NCI-H2227 (cell line): ENCODE results near the gene CPA1.
"Not testable (repeated sequence)": the region's sequence is repeated elsewhere in the genome, so short reads cannot be mapped to it uniquely, and the experiment has no call there.

Source experiments
- DNase-seq: peaks from one replicate; lab custom pipeline; 2025; ENCODE audit not compliant: unreplicated experiment; lab: John Stamatoyannopoulos, UW

Gene CPA1

DNA sequence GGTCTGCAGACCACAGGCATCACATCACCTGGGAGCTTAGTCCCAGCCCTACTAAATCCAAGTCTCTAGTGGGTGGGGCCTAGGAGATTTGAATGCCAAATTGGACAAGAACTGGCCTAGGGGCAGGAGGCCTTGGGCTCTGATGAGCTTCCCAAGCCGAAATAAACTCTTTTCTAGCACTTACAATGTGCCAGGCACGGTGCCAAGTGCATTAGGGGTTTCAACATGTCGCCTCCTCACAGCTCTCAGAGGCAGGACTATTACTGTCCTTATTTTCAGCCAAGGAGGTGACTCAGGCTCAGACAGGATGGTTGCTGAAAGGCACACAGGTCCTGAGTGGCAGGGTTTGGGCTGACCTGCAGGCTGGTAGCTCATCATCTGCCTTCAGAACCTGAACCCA is 9.2 kb upstream of the CPA1 start:
- no peak for DNase-seq

DNA sequence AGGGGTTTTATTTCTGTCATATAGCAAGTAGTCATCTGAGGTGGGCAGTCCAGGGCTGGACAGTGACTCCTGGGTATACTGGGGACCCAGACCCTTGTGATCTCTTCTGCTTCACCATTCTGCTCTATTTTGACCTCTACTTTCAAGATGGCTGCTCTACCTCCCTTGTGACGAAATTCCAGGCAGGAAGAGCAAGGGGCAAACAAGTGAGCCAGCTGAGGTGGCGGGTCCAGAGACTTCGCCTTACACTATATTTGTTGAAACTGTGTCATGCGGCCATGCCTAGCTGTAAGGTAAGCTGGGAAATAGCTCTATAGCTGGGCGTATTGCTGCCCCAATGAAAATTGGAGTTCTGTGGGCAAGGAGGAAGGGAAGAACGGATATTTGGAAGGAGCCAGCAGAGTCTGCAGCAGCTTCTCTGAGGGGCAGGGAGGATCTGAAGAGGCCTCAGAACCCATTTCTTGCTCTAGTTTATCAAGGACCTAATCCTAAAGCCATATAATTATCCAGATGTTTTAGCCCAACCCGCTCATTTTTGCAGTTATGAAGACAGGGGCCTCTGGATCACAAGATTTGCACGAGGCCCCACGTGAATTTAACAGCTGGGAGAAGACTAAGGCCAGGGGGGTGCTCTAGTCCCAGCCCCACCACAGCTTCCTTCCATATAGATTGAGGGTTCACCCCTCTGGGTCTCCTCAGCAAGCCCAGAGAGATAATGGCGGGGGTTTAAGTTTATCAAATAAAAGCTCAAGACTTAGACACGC is 7.7 kb upstream of the CPA1 start:
- DNase-seq = peak; percentile 38

DNA sequence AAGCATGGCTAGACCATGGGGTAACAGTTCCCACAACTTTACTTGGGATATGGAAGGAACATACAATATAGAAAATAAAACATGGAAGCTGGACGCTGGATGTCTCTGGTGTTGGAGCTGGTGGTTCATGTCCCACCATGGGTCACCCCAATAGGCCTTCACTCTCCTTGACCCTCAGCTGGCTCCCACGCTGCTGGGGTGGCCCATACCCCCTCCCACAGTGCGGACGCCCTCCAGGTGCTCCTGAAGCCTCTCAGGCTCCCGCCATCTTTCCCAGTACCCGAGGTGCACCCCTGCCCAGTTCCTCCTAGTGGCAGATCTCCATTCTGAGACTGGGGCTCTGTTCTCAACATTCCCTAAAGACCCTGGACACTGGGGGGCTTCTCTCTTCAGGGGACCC is 5.8 kb upstream of the CPA1 start:
- no peak for DNase-seq

DNA sequence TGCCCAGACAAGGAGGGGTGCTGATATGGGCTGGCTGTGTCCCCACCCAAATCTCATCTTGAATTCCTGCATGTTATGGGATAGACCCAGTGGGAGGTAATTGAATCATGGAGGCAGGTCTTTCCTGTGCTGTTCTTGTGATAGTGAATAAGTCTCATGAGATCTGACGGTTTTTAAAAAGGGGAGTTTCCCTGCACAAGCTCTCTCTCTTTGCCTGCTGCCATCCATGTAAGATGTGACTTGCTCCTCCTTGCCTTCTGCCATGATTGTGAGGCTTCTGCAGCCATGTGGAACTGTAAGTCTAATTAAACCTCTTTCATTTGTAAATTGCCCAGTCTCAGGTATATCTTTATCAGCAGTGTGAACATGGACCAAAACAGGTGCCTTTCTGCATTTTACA is 3.8 kb upstream of the CPA1 start:
- not testable (repeated sequence) for DNase-seq

DNA sequence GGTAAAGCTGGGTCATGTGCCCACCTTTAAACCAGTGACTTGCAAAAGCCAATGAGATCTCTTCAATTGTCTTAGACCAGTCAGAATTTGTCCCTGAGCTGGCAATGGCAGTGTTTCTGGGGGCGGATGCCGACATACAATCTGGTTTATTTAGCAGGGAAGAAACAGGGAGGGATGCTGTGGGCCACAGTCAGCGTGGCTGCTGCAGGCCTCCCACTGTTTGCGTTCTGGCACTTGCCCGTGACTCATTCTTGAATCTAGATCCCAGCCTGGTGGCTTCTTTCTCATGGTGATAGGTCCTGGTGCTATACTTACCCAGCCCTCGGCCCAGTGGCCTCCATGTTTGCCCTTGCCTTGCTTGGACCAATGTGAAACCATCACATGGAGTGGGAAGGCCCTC is 3.1 kb upstream of the CPA1 start:
- DNase-seq = no peak

DNA sequence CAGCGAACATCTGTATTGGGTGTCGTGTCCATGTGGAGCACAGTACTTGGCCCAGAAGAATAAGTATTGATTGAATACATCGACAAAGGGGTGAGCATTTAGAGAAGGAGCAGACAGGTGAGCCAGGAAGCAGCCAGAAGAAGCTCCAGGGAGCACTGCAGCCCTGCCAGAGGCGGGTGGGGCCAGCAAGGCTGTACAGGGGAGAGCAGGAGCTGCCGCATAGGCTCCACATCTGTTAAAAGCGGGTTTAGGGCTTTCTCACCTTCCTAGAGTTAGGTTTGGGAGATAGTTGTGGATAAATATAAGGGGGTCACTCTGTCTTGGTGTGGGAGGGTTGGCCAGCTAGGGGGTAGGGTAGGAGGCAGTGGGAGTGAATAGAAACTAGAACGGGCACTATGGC is 1.3 kb upstream of the CPA1 start:
- DNase-seq = no peak

DNA sequence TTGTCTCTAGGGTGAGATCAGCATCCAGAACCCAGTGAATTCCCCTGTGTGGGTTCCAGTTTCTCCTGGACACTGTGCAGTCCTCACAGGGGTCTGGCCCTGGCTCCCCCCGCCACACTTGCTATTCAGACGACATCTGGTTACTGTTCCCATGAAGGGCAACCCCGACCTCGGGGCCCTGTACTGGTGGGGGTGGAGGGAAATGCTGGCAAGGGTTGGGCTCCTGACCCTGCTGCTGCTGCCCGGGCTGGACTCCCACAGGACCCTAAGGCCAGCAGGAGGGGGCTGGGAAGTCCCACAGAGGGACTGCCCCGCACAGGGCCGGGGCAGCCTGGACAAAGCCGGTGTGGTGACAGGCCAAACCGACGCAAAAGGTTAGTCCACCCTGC is 768 bp upstream of the CPA1 start:
- DNase-seq = no peak

DNA sequence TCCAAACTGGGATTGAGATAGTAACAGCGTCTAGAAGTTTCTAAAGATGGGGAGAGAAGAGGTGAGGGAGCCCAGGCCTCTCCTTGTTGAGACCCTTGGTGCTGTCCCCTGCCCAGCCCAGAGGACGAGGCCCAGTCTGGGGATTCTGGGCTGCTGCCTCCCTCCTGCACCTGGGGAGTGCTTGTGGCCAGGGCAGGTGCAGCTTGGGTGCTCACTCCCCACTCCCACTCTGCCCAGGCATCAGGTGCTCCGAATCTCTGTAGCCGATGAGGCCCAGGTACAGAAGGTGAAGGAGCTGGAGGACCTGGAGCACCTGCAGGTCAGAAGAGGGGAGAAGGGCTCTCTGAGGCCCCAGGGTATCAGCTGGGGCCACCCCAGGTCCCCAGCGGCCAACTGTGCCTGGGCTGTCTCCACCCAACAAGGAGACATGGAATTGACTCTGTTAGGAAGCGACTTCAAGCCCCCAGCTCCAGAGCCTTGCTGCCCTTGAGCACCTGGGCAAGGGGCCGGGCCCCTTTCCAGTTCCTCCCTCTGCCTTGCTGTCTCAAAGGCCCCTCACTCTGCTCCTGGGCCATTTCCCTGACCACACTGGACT is 664 bp downstream of the CPA1 start:
- DNase-seq = no peak

DNA sequence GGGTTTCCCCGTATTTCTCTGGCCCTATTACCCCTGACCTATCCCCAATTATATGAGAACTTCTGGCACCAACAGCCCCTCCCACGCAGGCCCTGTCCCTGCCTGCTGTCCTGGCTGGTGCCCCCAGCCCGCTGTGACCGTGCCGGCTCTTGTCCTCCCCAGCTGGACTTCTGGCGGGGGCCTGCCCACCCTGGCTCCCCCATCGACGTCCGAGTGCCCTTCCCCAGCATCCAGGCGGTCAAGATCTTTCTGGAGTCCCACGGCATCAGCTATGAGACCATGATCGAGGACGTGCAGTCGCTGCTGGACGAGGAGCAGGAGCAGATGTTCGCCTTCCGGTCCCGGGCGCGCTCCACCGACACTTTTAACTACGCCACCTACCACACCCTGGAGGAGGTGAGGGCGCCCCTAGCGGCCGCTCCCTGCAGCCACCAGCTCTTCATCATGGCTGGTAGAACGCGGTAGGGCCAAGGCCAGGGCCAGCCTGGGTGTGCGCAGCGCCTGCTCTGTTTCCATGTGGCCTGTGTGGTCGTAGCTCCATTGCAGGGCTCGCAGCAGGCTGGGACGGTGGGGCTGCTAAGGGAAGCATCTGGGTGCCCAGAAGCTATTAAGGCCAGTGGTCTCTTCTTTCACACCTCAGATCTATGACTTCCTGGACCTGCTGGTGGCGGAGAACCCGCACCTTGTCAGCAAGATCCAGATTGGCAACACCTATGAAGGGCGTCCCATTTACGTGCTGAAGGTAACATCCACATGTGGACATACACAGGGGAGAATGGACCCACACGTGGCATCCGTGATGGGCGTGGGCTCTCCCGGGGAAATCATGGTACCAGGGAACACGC is 1.4 kb downstream of the CPA1 start:
- DNase-seq = no peak

DNA sequence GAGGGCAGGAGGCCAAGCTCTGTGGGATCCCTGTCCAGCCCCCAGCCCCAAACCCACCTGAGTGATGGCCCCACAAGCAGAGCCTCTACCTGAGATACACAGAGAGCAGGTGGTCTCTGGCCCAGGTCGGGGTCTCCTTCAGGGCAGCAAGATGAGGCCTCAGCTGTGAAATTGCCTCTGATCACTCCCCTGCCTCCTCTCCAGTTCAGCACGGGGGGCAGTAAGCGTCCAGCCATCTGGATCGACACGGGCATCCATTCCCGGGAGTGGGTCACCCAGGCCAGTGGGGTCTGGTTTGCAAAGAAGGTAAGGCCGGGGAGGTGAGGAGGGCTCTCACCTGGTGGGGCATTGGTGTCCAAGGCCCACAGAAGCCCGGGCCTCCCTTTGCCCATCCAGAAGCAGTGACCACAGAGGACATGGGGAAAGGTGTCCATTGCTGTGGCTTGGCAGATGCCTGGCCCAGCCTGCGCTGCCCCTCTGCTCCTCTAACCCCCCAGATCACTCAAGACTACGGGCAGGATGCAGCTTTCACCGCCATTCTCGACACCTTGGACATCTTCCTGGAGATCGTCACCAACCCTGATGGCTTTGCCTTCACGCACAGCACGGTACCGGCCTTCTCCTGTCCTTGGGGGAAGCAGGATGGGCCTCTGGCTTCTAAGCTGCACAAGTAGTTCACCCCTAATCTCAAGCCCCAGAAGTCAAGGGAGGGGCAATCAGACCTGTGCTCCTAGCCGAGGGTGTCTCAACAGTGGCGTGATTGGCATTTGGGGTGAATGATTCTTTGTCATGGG is 3.1 kb downstream of the CPA1 start:
- DNase-seq = no peak

DNA sequence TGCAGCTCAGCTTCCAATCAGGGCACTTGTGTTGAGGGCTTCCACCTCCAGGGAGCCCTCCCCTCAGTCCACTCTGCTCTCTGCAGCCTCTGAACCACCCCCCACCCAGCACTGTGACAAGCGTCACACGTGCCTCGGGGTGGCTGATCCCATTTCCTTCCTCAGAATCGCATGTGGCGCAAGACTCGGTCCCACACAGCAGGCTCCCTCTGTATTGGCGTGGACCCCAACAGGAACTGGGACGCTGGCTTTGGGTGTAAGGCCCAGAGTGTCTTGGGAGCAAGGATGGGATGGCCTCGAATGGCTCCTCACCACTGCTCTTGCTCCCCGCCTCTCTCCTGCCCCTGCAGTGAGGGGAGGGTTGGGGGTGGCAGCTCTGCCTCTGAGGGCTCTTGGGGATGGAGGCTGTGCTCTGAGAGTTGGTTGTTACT is 4.1 kb downstream of the CPA1 start:
- no peak for DNase-seq

DNA sequence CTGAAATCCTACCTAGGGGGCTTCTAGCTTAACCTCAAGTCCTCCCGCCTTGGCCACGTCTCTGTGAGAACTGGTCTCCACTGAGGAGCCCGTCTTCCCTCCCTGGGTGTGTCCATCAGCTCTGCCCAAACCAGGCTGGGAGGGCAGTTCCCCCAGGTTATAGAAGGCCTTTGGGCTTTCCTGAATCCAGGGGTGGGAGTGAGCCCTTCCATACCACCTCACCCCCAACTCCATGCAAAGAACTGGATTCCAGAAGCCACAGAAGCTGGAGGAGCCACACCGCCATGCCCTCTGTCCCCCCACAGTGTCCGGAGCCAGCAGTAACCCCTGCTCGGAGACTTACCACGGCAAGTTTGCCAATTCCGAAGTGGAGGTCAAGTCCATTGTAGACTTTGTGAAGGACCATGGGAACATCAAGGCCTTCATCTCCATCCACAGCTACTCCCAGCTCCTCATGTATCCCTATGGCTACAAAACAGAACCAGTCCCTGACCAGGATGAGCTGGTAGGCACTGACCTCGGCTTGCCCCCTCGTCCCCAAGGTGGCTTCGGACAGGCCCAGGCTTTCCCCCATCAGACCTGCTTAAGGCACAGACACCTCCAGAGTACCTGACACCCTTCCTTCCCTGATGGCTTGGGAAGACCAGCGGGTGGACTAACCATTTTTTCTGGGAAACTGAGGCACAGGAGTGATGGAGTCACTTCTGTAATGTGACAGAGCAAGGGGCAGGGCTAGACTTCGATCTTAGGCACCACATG is 4.7 kb downstream of the CPA1 start:
- no peak for DNase-seq

DNA sequence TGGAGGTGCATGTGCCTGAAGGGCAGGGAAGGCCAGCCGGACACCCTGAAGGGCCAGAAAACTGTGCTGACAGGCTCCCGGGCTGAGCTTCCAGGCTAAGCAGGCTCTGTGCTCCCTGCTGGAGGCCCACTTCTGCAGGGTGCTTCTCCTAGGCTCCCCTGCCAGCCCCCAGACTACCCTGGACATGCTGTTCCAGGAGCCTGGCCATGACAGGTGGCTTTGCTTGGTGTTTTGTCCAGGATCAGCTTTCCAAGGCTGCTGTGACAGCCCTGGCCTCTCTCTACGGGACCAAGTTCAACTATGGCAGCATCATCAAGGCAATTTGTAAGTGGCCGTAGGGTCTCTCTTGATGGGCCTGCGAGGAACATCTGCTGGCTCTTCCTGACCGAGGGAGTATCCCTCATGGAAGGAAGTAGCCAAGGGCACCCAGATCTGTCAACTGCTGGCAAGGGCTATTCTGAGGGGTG is 5.3 kb downstream of the CPA1 start:
- no peak for DNase-seq

DNA sequence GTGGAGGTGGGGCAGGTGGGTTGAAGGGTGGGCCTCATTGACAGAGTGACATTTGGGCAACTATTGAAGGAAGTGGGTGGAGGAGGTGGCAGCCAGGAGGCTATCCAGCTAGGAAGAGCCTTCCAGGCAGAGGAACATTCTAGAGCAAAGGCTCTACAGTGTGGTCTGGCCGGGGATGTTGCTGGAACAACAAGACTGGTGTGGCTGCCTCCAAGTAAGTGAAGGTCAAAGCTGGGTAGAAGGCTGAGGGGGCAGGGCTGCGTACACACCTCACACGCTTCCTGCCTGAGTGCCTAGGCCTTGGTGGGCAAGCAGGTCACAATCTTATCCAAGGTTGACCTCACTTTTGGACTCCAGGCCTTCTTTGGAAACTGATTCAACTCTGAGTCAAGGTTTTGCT is 6.6 kb downstream of the CPA1 start:
- DNase-seq = no peak

DNA sequence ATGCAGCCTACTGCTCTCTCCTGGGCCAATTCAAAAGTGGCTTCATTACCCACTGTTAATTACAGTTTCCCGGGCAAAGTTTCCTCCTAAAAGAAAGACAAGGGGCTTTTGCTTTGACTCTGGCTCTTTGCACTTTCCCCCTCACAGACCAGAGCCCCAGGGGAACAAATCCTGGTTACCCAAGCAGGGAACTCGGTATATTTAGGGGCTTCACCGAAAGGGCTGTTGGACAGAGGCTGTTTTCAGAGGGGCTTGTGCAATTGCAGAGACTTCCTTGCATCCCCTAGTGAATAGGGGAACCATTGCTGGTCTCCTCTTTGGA is 7.0 kb downstream of the CPA1 start:
- no peak for DNase-seq

DNA sequence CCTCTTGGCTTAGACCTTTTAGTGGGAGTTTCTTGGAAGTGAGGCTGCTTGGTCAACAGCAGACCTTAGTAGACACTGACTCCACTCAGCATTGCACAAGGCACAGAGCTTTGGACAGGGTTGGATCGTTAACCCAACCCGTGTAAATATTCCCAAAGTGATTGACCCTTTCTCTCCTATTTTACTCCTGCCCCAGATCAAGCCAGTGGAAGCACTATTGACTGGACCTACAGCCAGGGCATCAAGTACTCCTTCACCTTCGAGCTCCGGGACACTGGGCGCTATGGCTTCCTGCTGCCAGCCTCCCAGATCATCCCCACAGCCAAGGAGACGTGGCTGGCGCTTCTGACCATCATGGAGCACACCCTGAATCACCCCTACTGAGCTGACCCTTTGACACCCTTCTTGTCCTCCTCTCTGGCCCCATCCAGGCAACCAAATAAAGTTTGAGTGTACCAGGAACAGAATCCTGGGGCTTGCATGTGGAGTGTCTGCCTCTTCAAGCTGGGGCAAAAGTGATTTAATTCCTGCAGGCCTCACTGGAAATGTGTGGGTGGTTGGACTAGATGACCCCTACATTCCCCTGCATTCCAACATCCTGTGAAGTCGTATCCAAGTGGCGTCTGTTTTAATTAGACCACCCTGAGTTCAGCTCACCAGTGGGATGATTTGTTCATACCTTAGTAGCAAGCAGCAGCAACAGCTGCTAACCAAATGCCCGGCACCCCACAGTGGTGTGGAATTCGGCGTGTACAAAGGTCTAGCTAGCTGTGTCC is 7.5 kb downstream of the CPA1 start:
- no peak for DNase-seq

DNA sequence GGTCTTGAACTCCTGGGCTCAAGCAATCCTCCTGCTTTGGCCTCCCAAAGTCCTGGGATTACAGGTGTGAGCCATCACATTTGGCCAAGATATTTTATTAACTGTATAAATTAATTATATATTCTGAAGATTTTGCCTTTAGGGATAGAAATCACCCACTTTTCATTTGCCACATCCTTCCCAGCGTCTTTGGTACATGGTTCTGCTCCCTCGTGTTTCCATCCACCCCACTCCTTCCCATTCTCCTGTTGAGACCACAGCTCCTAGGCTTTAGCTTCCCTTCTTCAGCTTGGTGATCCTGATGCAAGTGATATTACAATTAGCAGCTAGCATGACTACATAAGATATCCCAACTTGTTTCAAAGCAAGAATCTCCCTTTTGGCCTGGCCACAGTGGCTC is 8.4 kb downstream of the CPA1 start:
- no peak for DNase-seq

DNA sequence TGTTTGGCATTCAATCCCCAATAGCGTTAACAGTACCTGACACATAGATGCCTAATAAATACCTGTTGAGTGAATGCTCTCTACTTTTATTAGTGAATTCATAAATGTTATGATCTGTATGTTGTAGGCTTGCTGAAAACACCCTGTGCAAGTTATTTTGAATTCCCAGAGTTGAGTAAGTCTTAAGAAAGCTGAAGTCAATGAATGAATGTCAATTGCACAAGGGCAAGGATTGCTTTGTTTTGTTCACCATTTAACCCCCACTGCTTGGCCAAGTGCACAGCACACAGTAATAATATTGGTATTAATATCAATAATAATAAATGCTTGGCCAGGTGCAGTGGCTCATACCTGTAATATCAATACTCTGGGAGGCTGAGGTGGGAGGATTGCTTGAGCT is 10.2 kb downstream of the CPA1 start:
- no peak for DNase-seq

DNA sequence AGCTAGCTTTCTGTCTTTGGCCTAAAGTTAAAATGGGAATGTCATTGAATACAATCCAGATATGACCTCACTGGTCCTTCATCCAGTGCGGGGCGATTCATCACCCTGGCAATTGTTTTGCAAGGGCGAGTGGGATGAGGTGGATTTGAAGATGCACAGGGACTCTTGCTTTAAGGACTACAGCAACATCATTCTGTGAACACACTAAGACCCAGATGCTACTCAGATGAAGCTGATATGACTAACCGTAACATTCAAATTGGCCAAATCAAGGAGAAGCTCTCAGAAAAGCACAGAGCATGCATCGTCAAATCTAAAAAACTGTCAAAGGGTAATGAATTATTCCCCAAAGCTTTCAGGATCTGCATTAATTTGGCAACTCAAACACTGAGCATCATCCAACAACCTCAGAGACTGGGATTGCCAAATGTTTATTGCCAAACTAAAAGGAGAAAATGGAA is 12.8 kb downstream of the CPA1 start:
- no peak for DNase-seq
